ENCODE data around the gene WDR4.
"Not testable (repeated sequence)": the region's sequence is repeated elsewhere in the genome, so short reads cannot be mapped to it uniquely, and the experiment has no call there.

Gene WDR4

GRCh38 chr21:42851812-42852665 lies 27.3 kb downstream of the WDR4 start:
- no peak for DNase-seq

GRCh38 chr21:42850866-42851391 lies 28.4 kb downstream of the WDR4 start:
- no peak for DNase-seq

GRCh38 chr21:42850463-42850862 lies 28.9 kb downstream of the WDR4 start:
- no peak for DNase-seq

GRCh38 chr21:42849759-42850412 lies 29.5 kb downstream of the WDR4 start:
- no peak for DNase-seq

GRCh38 chr21:42848932-42849758 lies 30.2 kb downstream of the WDR4 start:
- DNase-seq: no peak

GRCh38 chr21:42848144-42848931 lies 31.0 kb downstream of the WDR4 start:
- not testable (repeated sequence) for DNase-seq

GRCh38 chr21:42847726-42848125 lies 31.6 kb downstream of the WDR4 start:
- no peak for DNase-seq

- DNase-seq: no peak
Observed at GRCh38 chr21:42847051-42847707, 32.2 kb downstream of the WDR4 start.

GRCh38 chr21:42846221-42846620 lies 33.1 kb downstream of the WDR4 start:
- DNase-seq: no peak

GRCh38 chr21:42845296-42845965 lies 33.9 kb downstream of the WDR4 start:
- DNase-seq: no peak

- DNase-seq: no peak
Observed at GRCh38 chr21:42844411-42845113, 34.8 kb downstream of the WDR4 start.

- no peak for DNase-seq
Observed at GRCh38 chr21:42843056-42843455, 36.3 kb downstream of the WDR4 start.

- not testable (repeated sequence) for DNase-seq
Observed at GRCh38 chr21:42841916-42842655, 37.3 kb downstream of the WDR4 start.

- no peak for DNase-seq
Observed at GRCh38 chr21:42841156-42841915, 38.0 kb downstream of the WDR4 start.

GRCh38 chr21:42840411-42841155 lies 38.8 kb downstream of the WDR4 start:
- no peak for DNase-seq

- no peak for DNase-seq
Observed at GRCh38 chr21:42839271-42840231, 39.8 kb downstream of the WDR4 start.

- not testable (repeated sequence) for DNase-seq
Observed at GRCh38 chr21:42838212-42838690, 41.1 kb downstream of the WDR4 start.

Data from GDM1 (cell line).